K562 (cell line): Measurements from ENCODE around the gene DGKE. TPM values are rescaled to one million over a fixed set of nuclear protein-coding genes. Genes with fewer than 3 reads are reported as not detected.

ENCODE experiments used
- CBX8 ChIP-seq: fragments of 200-600 bp; sonication (generic); IDR thresholded peaks from 2 replicates; pipeline ENCODE4 v1.6.1; 2012; ENCODE audit warnings: borderline replicate concordance, mixed run types, low read depth, mild to moderate bottlenecking, moderate library complexity, mixed read lengths, low read length, control low read depth, inconsistent platforms; ENCODE audit not compliant: poor library complexity, severe bottlenecking; ENCODE audit errors: extremely low read depth
- CUX1 ChIP-seq: fragments of 200-800 bp; sonication (Bioruptor generic); IDR thresholded peaks from 2 replicates; pipeline ENCODE4 v1.6.1; 2016; ENCODE audit warnings: missing genetic modification characterization, missing compliant biosample characterization
- DDX20 ChIP-seq: fragments of 450-650 bp; IDR thresholded peaks from 2 replicates; pipeline ENCODE4 v1.6.1; 2016; ENCODE audit warnings: missing genetic modification characterization, low read depth, mild to moderate bottlenecking, missing compliant biosample characterization, moderate library complexity
- FIP1L1 ChIP-seq: fragments of 200-400 bp; formaldehyde crosslinking; IDR thresholded peaks from 2 replicates; pipeline ENCODE4 v1.6.1; 2018; ENCODE audit warnings: mild to moderate bottlenecking, low read depth, low read length; ENCODE audit not compliant: poor library complexity, severe bottlenecking
- GABPA ChIP-seq: fragments of 200-800 bp; sonication (Bioruptor generic); conservative IDR thresholded peaks from 2 replicates; pipeline ENCODE4 v1.6.1; 2016; ENCODE audit warnings: low read depth, missing genetic modification characterization, missing compliant biosample characterization
- HDAC8 ChIP-seq: fragments of 450-650 bp; IDR thresholded peaks from 2 replicates; pipeline ENCODE4 v1.6.1; 2016; ENCODE audit warnings: mild to moderate bottlenecking, missing genetic modification characterization, moderate library complexity, missing compliant biosample characterization
- NR3C1 ChIP-seq: sonication (generic); formaldehyde crosslinking; IDR thresholded peaks from 2 replicates; pipeline ENCODE4 v1.8.1; 2022; ENCODE audit warnings: missing genetic modification reagents
- PCBP1 ChIP-seq: fragments of 200-400 bp; formaldehyde crosslinking; IDR thresholded peaks from 2 replicates; pipeline ENCODE4 v1.6.1; 2018; ENCODE audit warnings: mild to moderate bottlenecking, low read depth, low read length; ENCODE audit not compliant: poor library complexity, severe bottlenecking
- PTRF ChIP-seq: fragments of 450-650 bp; IDR thresholded peaks from 2 replicates; pipeline ENCODE4 v1.6.1; 2016; ENCODE audit warnings: mild to moderate bottlenecking, missing genetic modification characterization, missing compliant biosample characterization
- SLC30A9 ChIP-seq: fragments of 250-450 bp; sonication (Bioruptor Pico); IDR thresholded peaks from 2 replicates; pipeline ENCODE4 v1.8.0; 2022; ENCODE audit warnings: mild to moderate bottlenecking, moderate library complexity
- SMARCA5 ChIP-seq: fragments of 450-650 bp; IDR thresholded peaks from 2 replicates; pipeline ENCODE4 v1.6.1; 2016
- YY1 ChIP-seq, 3 experiments: IDR thresholded peaks; 2 replicates each; pipeline ENCODE4 v1.6.1; 2011; ENCODE audit warnings: low read length in 2 of 3, mild to moderate bottlenecking in 2 of 3, moderate library complexity in 2 of 3, borderline replicate concordance in 1 of 3, control low read depth in 1 of 3, low read depth in 1 of 3; ENCODE audit not compliant: insufficient read depth in 3 of 3, insufficient replicate concordance in 2 of 3, control insufficient read depth in 1 of 3, insufficient read length in 1 of 3; ENCODE audit errors: extremely low read depth in 1 of 3
- ZBTB2 ChIP-seq: fragments of 450-650 bp; IDR thresholded peaks from 2 replicates; pipeline ENCODE4 v1.6.1; 2016; ENCODE audit warnings: antibody characterized with exemption
- ZNF121 ChIP-seq: sonication (generic); formaldehyde crosslinking; conservative IDR thresholded peaks from 2 replicates; pipeline ENCODE4 v1.8.0; 2022; ENCODE audit warnings: missing genetic modification reagents
- ZNF3 ChIP-seq: fragments of 250-450 bp; sonication (Bioruptor Pico); IDR thresholded peaks from 2 replicates; pipeline ENCODE4 v1.5.0; 2021; ENCODE audit warnings: mild to moderate bottlenecking, moderate library complexity
- ZNF699 ChIP-seq: fragments of 250-450 bp; sonication (Bioruptor Pico); IDR thresholded peaks from 2 replicates; pipeline ENCODE4 v1.8.0; 2021; ENCODE audit warnings: mild to moderate bottlenecking, moderate library complexity; ENCODE audit not compliant: insufficient replicate concordance
- ZNF740 ChIP-seq, 3 experiments: fragments of 200-800 bp in 1 of 3; sonication (Bioruptor generic) in 1 of 3; sonication (generic) in 1 of 3; formaldehyde crosslinking in 1 of 3; IDR thresholded peaks; 2 replicates each; pipeline versions ENCODE4 v1.6.1 to v1.8.0; 2016 to 2022; ENCODE audit warnings: mild to moderate bottlenecking in 2 of 3, missing compliant biosample characterization in 2 of 3, missing genetic modification characterization in 2 of 3, missing genetic modification reagents in 1 of 3
- polyA plus RNA-seq, 8 experiments: library from polyadenylated mRNA; depleted of rRNA in 4 of 8; stranded (reverse) in 5 of 8; unstranded in 3 of 8; fragments of >200 nt; fragmentation: Nextera tagmentation in 2 of 8; fragmentation: Illumina TruSeq in 1 of 8; extraction: Ambion mirVana in 2 of 8; extraction: Trizol in 1 of 8; gene quantifications; 2 replicates each; pipeline versions ENCODE4 v1.2.1 to v1.2.3, GENCODE V29; 2011 to 2014; ENCODE audit warnings: inconsistent platforms in 1 of 8, missing spikeins in 1 of 8
- total RNA-seq, 7 experiments: library from RNA; depleted of rRNA in 6 of 7; stranded (reverse); fragments of >200 nt in 6 of 7; fragmentation: Illumina TruSeq in 2 of 7; extraction: Trizol in 2 of 7; gene quantifications; 2 replicates each; pipeline versions ENCODE4 v1.2.1 to v1.2.3, GENCODE V29; 2011 to 2021; ENCODE audit warnings: low replicate concordance in 1 of 7

Gene DGKE
- total and polyA plus RNA-seq, 9 of the 15 experiments (the other 6 are each of a cell fraction or from before 2014, with no cell fraction given) = 1.3 to 9.9 (median 5.9) TPM

- TF ChIP-seq CUX1 (CRISPR knock-in tag) (no peak), PCBP1 (peak; percentile 93), DDX20 (tag) (no peak), ZBTB2 (0 out of 2 replicates have a peak, but pooled peaks have one; percentile 4), ZNF3 (CRISPR knock-in tag) (no peak), ZNF121 (CRISPR knock-in tag) (no peak), SLC30A9 (no peak), ZNF740 (CRISPR knock-in tag; IDR thresholded peaks at IDR 0.05) (peak; percentile 90), ZNF740 (tag; IDR thresholded peaks at IDR 0.05) (no peak; a peak in 1 of 4 replicates), GABPA (tag) (peak; percentile 68), PTRF (tag) (no peak), NR3C1 (no peak), ZNF699 (CRISPR knock-in tag) (no peak), CBX8 (no peak), YY1 (IDR thresholded peaks at IDR 0.05; ENCODE audit: borderline replicate concordance in 1 of 3, control insufficient read depth in 1 of 3, extremely low read depth in 1 of 3, insufficient read depth in 3 of 3, insufficient read length in 1 of 3, insufficient replicate concordance in 2 of 3, low read depth in 1 of 3, low read length in 2 of 3) (peak in 2 of 3 experiments; percentile 57 to 72), FIP1L1 (peak; percentile 70), HDAC8 (no peak), SMARCA5 (no peak)
Measured at GRCh38 chr17:56913867-56914580, 80.1 kb downstream of the DGKE start, which contains the start of gene TRIM25 (continued).
